Measurements from ENCODE around the gene CASKIN2.

CASKIN2 gene

GRCh38 chr17:75552425-75553294 is 37.3 kb upstream of the CASKIN2 start:
- TF ChIP-seq CTCF (IDR thresholded peaks at IDR 0.05; ENCODE audit: borderline replicate concordance, insufficient read depth, low read depth, low read length): no peak
- no peak overlapping the region for H3K4me3 ChIP-seq (ENCODE audit: low read depth, low read length)

GRCh38 chr17:75551266-75551665 is 35.9 kb upstream of the CASKIN2 start:
- TF ChIP-seq CTCF (IDR thresholded peaks at IDR 0.05; ENCODE audit: borderline replicate concordance, insufficient read depth, low read depth, low read length): no peak

GRCh38 chr17:75550139-75550465 is 34.8 kb upstream of the CASKIN2 start:
- no peak overlapping the region for H3K4me3 ChIP-seq (ENCODE audit: low read depth, low read length)

More at GRCh38 chr17:75551266-75551665, 35.9 kb upstream of the CASKIN2 start:
- no peak overlapping the region for H3K4me3 ChIP-seq (ENCODE audit: low read depth, low read length)

GRCh38 chr17:75549246-75550138 is 34.2 kb upstream of the CASKIN2 start:
- no peak for TF ChIP-seq CTCF (IDR thresholded peaks at IDR 0.05; ENCODE audit: borderline replicate concordance, insufficient read depth, low read depth, low read length)
- H3K4me3 ChIP-seq (ENCODE audit: low read depth, low read length): no peak overlapping the region

More at GRCh38 chr17:75550139-75550465, 34.8 kb upstream of the CASKIN2 start:
- no peak for TF ChIP-seq CTCF (IDR thresholded peaks at IDR 0.05; ENCODE audit: borderline replicate concordance, insufficient read depth, low read depth, low read length)

GRCh38 chr17:75548813-75549212 is 33.5 kb upstream of the CASKIN2 start:
- H3K4me3 ChIP-seq (ENCODE audit: low read depth, low read length): no peak overlapping the region
- TF ChIP-seq CTCF (IDR thresholded peaks at IDR 0.05; ENCODE audit: borderline replicate concordance, insufficient read depth, low read depth, low read length): no peak

- H3K4me3 ChIP-seq (ENCODE audit: low read depth, low read length): no peak overlapping the region
- TF ChIP-seq CTCF (IDR thresholded peaks at IDR 0.05; ENCODE audit: borderline replicate concordance, insufficient read depth, low read depth, low read length): no peak
Observed at GRCh38 chr17:75547091-75547490, 31.8 kb upstream of the CASKIN2 start.

Measured in GM12875 (cell line).